Glomerular visceral epithelial cell (primary cell): ENCODE results near the gene MYNN.
A peak's percentile ranks its signal among the peaks of the same experiment; 100 is the strongest.

ENCODE experiments used
- DNase-seq: peaks from one replicate; pipeline ENCODE4 v3.0.0-alpha.2; 2016; ENCODE audit errors: extremely low spot score

MYNN gene

DNA sequence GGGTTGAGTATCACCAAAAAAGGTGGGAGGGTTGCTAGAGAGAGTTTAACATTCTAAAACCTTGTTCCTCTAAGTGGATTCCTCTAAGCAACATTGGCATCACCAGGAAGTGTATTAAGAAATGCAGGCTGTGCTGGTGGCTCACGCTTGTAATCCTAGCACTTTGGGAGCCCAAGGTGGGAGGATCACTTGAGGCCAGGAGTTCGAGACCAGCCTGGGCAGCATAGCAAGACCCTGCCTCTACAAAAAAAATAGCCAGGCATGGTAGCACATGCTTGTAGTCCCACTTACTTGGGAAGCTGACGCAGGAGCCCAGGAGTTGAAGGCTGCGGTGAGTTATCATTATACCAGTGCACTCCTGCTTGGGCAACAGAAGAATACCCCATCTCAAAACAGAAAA lies 4.6 kb downstream of the MYNN start:
- DNase-seq = no peak

- DNase-seq = no peak
Measured at GRCh38 chr3:169780742-169781141, 7.5 kb downstream of the MYNN start.

GRCh38 chr3:169781209-169781855 lies 8.1 kb downstream of the MYNN start:
- DNase-seq = no peak

DNA sequence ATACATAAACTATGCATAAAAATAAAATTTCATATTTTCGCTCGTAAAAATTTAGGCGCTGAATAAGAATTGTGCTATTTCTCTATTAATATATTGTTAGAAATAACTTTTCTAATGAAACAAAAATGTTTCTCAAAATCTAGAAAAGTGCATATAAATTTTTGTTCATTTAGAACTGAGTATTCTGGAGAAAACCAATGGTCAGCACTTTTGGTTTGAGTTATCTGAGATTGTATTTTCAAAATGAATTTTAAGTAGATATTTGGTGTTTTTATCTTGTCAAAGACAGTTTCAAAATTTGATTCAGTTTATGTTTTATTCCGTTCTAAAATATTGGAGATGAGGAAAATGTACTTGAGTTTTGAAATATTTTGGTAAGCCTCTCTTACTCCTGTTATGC lies 13.9 kb downstream of the MYNN start:
- no peak for DNase-seq

DNA sequence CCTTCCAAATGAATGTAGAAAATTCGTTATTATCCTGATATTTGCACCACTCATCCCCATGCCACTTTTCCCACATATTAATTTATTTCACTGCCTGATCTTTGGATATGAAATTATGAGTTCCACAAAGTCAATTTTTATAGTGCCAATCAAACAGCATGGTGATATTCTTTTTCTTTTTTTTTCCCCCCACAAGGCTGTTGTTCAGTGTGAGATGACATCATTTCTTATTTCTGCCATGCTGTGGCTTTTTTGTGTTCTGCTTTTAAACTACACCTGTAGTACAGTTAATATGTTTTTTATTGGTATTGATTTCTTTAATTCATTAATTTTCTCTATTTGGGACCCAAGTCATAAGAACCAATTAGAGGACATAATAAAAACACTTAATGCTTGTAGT lies 14.6 kb downstream of the MYNN start:
- no peak for DNase-seq

- no peak for DNase-seq
Measured at GRCh38 chr3:169790219-169790618, 17.0 kb downstream of the MYNN start.

- DNase-seq = peak; percentile 11
Measured at GRCh38 chr3:169790687-169791429, 17.7 kb downstream of the MYNN start.

GRCh38 chr3:169792359-169792758 lies 19.2 kb downstream of the MYNN start:
- DNase-seq = no peak

DNA sequence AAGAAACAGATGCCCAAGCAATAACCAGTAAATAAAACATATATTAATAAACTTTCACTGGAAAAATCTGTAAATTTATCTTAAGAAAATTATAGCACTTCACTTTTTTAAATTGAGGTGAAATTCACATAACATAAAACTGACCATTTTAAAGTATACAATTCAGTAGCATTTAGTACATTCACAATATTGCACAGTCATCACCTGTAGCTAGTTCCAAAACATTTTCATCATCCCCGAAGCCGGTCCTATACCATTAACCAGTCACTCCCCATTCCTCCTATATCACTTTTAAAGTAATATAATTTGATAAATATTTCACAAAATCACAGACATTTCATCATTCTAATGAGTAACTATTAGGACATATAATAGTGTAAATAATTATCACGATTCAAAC lies 31.5 kb downstream of the MYNN start:
- no peak for DNase-seq

DNA sequence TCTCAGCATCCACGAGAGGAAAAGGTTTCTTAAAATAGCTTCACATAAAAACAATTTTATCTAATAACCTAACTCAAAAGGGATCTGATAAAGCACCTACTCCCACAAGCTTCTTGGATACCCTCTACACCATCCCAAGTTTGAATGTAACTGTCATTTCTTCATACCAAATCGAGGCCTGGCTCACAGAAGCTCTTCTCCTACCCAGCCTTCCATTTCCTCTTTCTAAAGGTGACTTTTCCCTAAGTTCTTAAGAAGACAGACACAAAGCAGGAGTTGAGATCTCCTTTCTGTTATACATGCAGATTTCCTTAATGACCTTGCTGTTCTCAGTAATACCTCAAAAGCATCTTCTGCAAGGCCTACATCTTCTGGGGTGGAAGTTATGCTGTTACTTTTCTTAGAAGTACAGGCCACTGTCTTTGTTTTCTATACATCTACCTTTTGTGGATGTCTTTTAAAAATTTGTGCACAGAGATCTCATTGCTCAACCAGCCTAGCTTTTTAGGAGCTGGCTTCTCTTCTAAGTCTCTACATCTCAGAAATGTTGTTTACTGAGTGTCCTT lies 36.1 kb downstream of the MYNN start:
- DNase-seq = no peak

DNA sequence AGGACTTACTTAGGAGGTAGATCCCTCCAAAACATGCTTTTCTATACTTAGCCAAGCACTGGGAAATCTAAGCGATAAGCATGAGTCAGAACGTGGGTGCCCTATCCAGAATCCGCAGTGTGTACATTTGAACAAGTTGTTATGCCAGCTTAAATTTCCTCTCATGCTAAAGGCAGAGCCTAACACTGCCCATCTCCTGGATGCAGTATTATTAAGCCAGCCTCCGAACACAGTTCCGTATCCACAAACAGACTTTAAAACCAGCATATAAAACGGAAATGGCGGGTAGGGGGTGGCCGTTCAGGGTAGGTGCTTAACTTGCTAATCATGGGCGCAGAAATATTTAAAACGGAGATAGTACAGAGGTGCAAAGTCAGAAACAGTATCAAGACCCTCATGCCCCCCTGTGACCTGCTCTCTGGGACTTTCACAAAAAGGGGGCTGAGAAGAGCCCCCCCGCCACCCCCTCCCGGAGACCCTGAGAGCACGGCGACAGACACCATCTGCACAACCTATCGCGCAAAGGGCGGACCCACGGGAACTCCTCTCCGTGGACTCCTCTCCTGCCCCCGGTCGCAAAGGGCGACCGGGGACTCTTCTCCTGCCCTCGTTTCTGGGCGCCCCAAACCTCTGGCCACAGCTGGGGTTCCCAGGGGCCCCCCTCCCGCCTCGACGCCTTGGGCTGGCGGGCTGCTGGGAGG lies 38.6 kb downstream of the MYNN start:
- DNase-seq = peak; percentile 8

DNA sequence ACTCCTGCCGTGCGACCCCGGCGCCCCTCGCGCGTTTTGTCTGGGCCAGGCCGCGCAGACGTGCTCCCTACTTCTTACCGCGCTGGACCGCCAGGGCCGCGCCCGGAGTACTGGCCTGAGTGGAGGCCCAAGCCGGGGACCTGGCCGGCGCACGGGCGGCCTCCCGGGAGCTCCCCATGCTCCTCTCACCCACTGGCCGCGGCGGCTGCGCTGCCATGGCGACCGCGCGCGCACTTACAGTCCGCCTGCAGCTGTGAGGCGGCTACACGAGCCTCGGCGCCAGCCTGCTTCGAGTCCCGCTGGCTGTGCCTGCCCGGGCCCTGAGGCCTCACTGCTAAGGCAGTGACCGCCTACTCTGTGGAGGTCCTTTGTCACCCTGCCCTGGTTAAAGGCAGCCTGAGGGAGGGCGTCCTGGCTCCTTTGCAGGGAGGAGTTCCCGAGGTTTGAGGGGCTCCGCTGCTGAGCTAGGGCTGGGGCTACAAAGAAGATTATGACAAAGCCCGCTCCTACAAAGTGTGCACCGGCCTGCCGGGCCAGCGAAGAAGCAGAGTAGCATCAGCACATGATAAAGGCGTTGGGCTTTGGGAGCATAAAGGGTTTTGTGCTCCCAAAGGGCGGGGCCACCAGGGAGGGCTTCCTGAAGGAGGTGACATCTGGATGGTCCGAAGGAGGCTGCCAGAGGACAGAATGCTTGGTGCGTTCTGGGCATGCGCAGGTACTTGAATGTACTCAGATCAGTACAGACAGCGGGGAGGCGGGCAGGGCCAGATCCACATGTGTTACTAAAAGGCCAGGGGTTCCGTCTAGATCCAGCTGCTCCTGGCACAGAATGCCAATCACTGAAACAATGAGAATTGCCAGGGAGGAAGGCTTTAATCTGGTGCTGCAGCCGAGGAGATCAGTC lies 39.4 kb downstream of the MYNN start, which contains the start of the genes LRRC34 and LRRIQ4:
LRRC34 (minus strand) TSS at position 573 of the 904 bp plus-strand sequence; CDS start at position 217, 356 bp downstream.
LRRIQ4 (plus strand) TSS at position 539 of the 904 bp plus-strand sequence. CDS start 9,052 bp downstream, outside the sequence.
- DNase-seq = peak; percentile 61

- no peak for DNase-seq
Measured at GRCh38 chr3:169813278-169813677, 40.1 kb downstream of the MYNN start.

GRCh38 chr3:169813757-169814517 lies 40.7 kb downstream of the MYNN start:
- no peak for DNase-seq

DNA sequence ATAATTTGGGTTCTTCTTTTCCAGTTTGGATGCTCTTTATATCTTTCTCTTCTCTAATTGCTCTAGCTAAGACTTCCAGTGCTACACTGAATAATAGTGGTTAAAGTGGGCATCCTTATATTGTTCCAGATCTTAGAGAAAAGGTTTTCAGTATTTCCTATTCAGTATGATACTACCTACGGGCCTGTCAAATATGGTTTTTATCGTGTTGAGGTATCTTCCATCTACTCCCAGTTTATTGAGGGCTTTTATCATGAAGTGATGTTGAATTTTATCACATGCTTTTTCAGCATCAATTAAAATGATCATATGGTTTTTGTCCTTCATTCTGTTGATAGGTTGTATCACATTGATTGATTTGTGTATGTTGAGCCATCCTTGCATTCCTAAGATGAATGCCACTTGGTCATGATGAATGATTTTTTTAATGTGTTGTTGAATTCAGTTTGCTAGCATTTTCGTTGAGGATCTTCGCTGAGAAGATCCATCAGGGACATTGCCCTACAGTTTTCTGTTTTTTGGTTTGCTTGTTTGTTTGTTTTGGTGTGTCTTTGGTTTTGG lies 42.5 kb downstream of the MYNN start:
- DNase-seq = no peak

- DNase-seq = peak; percentile 21
Measured at GRCh38 chr3:169818316-169818715, 45.1 kb downstream of the MYNN start.

DNA sequence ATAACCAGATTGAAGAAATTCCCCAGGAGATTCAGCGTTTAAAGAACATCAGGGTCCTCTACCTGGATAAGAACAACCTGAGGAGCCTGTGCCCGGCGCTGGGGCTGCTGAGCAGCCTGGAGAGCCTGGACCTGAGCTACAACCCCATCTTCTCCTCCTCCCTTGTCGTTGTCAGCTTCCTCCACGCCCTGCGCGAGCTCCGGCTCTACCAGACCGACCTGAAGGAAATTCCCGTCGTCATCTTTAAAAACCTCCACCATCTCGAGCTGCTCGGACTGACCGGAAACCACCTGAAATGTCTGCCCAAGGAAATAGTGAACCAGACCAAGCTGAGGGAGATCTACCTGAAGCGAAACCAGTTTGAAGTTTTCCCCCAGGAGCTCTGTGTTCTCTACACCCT lies 48.9 kb downstream of the MYNN start:
- DNase-seq = no peak

GRCh38 chr3:169822540-169822939 lies 49.3 kb downstream of the MYNN start:
- no peak for DNase-seq

- DNase-seq = no peak
Measured at GRCh38 chr3:169822983-169823382, 49.8 kb downstream of the MYNN start.

GRCh38 chr3:169825316-169825715 lies 52.1 kb downstream of the MYNN start:
- DNase-seq = no peak
